ENCODE data around the gene TIMM17B.
"Not testable (repeated sequence)": the region's sequence is repeated elsewhere in the genome, so short reads cannot be mapped to it uniquely, and the experiment has no call there.

DNA sequence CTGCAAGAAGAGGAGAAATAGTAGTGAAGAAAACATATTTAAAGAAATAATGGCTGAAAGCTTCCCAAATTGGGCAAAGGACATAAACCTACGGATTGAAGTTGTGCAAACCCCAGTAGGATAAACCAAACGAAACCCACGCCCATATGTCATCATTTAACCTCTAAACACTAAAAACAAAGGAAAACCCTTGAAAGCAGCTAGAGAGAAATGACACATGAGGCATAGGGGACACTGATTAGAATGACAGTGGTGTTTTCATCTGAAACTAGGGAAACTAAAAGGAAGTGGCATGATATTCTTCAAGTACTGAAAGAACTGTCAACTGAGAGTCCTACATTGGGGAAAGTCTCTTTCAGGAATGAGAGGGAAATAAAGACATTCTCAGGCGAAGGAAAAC lies 20.6 kb downstream of the TIMM17B start:
- TF ChIP-seq, protein P1, sequence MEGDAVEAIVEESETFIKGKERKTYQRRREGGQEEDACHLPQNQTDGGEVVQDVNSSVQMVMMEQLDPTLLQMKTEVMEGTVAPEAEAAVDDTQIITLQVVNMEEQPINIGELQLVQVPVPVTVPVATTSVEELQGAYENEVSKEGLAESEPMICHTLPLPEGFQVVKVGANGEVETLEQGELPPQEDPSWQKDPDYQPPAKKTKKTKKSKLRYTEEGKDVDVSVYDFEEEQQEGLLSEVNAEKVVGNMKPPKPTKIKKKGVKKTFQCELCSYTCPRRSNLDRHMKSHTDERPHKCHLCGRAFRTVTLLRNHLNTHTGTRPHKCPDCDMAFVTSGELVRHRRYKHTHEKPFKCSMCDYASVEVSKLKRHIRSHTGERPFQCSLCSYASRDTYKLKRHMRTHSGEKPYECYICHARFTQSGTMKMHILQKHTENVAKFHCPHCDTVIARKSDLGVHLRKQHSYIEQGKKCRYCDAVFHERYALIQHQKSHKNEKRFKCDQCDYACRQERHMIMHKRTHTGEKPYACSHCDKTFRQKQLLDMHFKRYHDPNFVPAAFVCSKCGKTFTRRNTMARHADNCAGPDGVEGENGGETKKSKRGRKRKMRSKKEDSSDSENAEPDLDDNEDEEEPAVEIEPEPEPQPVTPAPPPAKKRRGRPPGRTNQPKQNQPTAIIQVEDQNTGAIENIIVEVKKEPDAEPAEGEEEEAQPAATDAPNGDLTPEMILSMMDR (IDR thresholded peaks at IDR 0.05): not testable (repeated sequence)
- TF ChIP-seq ZFX (IDR thresholded peaks at IDR 0.05; ENCODE audit: borderline replicate concordance): not testable (repeated sequence)

All from 22Rv1 (cell line).